CD4-positive, alpha-beta T cell treated with Interleukin-6 at 100 ng/mL for 8 hours (primary cell): ENCODE data around the gene PHAF1.
"Not testable (repeated sequence)": the region's sequence is repeated elsewhere in the genome, so short reads cannot be mapped to it uniquely, and the experiment has no call there.

ENCODE experiments used
- DNase-seq: peaks from one replicate; pipeline ENCODE4 v3.0.0-alpha.2; 2020; ENCODE audit warnings: mixed read lengths, low spot score

The PHAF1 gene

GRCh38 chr16:67105246-67105645 is 4.5 kb upstream of the PHAF1 start:
- no peak for DNase-seq

GRCh38 chr16:67105881-67106280 is 3.9 kb upstream of the PHAF1 start:
- DNase-seq, result no peak

DNA sequence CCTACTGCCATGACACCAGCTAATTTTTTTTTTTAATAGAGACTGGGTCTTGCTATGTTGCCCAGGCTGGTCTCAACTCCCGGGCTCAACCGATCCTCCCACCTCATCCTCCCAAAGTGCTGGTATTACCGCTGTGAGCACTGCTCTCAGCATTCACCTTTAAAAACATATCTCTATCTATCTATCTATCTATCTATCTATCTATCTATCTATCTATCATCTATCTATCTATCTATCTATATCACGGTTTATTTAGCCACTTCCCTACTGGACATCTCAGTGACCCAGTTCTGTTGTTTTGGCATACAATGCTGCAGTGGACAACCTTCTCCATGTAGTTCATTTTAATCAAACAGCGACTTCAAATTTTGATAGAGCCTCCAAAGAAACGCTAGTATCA is 1.3 kb upstream of the PHAF1 start:
- DNase-seq, result no peak

GRCh38 chr16:67108931-67109406 is 772 bp upstream of the PHAF1 start:
- DNase-seq, result no peak

DNA sequence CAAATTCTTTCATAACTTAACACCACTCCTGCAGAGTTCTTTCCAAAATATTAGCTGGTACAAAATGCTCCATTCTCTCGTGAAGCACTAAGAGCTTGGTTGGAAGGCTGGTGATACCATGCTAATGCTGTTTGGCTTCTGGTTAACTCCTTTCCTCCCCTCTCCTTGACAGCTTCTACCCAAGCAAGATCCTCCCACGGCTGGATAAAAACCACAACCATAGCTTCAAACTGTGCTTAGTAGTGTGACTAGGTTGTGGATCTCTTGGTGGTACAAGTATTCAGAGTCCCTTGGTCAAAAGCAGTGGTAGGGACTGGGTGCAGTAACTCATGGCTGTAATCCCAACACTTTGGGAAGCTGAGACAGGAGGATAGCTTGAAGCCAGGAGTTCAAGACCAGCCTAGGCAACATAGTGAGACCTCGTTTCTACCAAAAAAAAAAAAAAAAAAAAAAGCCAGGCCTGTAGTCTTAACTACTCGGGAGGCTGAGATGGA is 2.3 kb downstream of the PHAF1 start:
- no peak for DNase-seq

DNA sequence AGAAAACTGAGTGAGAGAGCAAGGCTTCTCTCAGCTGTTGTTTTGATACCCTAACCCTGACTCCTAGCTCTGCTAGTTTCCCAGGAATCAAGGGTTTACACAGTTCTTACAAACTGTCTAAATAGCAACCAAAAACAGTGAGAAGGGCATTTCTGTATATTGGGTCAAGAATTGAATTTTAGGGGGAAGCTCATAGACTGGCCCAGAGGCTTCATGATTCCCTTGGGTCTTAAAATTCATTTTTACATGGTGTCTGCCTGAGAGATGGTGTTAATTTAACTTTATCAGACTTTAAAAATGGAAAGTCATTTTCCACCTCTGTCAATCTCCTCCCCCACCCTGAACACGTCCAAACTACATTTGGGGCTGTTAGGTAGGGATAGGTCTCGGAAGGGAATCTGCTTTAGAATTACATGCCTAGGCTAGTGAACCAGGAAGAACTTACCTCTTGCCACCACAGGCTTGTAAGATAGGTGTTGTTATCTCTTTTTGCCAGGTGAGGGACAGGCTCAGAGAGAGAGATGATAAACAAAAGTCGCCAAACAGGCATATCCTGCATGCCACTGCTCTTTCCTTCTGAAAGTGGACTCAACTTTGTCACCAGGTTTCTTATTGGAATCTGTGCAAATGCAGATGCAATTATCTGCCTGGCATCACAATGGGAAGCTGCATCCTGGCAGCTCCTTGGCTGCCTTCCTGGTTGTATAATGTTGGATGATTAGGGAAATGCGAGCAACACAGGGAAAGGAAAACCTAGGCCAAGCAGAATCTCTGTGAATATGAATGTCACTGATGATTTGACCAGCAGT is 3.1 kb downstream of the PHAF1 start:
- DNase-seq, result no peak

DNA sequence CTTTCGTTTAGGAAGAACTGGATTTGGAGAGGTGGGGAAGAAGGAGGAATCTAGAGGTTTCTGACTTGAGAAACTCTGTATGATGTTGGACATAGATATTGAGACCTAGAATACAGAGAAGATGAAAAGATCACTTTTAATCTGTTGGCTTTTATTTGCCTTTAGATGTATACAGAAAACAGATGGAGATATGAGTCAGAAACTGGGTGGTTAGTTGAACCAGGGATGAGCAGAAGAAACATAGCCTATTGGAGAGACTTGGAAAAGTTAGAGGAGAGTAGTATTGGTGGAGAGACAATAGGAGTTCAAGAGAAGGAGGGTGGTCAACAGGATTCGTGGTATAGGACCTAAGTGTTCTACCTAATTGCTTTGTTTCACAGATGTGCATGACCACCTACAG is 5.1 kb downstream of the PHAF1 start:
- DNase-seq, result no peak

DNA sequence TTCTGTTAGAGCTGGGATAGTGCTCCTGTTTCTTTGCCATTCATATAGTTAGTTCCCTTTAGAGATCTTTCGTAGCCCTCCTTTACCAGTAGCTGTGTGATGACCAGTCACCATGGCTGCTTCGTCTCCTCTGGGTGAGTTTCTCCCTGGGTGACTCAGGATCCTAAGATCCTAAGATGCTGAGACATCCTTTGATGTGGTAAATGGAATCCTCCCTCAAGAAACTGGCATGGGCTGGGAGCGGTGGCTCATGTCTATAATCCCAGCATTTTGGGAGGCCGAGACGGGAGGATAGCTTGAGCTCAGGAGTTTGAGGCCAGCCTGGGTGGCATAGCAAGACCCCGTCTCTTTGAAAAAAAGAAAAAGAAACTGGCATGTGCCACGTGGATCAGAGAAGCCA is 5.9 kb downstream of the PHAF1 start:
- DNase-seq, result no peak

DNA sequence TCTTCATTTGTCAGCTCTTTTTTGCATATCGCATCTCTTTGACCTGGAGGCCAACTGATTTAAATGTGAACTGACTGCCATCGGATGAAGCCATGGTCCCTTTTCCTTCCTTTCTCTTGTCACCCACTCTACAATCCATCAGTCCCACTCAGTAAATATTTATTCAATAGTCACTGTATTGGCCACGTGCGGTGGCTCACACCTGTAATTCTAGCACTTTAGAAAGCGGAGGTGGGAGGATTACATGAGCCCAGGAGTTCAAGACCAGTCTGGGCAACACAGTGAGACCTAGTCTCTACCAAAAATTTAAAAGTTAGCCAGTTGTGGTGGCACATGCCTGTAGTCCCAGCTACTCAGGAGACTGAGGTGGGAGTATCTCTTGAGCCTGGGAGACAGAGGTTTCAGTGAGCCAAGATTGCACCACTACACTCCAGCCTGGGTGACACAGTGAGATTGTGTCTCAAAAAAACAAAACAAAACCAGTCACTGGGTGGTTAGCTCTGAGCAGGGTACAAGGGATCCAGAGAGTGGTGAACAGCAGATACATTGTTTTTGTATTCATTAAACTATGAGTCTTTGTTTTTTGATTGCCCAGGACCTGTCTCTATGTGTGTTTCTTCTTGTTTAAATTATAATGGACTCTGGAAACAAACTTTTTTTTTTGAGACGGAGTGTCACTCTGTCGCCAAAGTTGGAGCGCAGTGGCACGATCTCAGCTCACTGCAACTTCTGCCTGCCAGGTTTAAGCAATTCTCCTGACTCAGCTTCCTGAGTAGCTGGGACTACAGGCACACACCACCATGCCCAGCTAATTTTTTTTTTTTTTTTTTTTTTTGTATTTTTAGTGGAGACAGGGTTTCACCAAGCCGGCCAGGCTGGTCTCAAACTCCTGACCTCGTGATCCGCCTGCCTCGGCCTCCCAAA is 6.9 kb downstream of the PHAF1 start:
- no peak for DNase-seq

GRCh38 chr16:67117716-67118115 is 8.0 kb downstream of the PHAF1 start:
- DNase-seq, result no peak

DNA sequence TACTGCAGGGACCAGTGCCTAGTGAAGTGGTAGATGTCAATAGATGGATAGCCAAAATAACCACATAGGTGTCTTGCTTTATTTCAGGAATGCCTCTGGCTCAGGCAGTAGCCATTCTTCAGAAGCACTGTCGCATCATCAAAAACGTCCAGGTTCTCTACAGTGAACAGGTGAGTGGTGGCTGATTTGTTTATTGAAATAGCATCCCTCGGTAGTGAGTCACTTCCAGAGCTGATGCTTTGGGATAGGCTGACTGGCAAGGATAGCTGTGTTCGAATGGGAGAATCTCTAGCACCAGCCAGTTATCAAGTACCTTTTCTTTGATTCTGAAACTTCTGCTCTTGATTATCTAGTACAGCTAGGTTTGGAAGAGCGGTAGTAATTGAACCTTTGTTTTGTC is 10.3 kb downstream of the PHAF1 start:
- DNase-seq, result no peak

DNA sequence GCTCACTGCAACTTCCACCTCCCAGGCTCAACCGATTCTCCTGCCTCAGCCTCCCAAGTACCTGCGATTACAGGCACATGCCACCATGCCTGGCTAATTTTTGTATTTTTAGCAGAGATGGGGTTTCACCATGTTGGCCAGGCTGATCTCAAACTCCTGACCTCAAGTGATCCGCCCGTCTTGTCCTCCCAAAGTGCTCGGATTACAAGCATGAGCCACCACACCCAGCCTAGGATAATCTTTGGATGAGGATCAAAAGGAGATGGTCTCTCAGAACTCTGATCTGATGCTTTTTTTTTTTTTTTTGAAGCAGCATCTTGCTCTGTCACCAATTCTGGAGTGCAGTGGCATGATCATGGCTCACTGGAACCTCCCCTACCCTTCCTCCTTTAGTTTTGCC is 13.1 kb downstream of the PHAF1 start:
- not testable (repeated sequence) for DNase-seq

DNA sequence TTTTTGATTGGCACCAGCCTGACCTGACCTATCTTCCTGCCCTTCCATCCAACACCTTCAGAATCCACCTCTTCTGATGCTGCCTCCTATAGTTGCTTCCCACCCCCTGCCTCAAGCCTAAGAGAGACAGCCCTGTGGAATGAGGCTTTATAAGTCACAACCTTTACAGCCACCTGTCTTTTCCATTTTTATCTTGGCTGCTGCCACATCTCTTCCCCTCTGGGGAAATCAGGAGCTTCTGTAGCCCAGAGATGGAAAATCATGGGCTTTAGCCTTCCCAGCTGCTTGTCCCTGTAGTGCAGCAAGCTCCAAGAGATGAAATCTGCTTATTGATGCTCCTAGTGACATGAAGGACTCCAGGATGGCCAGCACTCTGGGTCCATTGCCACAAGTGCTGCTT is 18.7 kb downstream of the PHAF1 start:
- no peak for DNase-seq

DNA sequence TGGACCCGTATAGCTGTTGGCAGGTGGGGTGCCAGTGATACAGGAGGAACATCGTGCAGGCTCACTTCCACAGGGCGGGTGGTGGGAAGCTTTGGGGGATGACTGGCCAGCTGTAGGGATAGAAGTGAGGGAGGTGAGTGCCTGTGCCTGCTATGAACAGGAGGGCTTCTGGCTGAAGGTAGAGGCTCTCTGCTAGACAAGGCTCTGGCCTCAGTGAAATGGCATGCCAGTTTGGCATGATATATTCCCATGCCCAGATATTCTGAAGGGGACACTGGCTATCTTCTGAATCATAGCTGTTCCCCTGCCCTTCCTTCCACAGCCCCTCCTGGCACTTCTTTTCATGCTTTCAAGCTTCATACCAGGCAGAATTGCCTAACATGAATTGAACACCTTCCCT is 19.1 kb downstream of the PHAF1 start:
- DNase-seq, result no peak

DNA sequence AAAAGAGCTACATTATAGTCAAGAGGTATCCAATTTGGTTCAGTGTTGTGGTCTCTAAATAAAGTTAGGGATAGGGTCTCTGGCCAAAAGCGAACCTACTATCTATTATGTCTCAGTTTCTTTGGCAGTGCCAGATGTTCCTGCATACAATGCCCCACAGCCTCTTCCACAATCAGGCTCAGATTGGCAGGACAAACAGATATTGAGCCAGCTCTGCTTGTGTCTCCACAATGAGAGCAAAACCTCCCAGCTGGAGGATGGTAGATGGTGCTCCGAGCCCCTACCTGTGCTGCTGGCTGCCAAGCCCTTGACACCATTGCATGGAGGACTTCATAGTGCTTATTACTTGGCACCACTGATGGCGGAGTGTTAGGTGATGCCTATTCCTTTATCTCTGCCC is 19.7 kb downstream of the PHAF1 start:
- no peak for DNase-seq

DNA sequence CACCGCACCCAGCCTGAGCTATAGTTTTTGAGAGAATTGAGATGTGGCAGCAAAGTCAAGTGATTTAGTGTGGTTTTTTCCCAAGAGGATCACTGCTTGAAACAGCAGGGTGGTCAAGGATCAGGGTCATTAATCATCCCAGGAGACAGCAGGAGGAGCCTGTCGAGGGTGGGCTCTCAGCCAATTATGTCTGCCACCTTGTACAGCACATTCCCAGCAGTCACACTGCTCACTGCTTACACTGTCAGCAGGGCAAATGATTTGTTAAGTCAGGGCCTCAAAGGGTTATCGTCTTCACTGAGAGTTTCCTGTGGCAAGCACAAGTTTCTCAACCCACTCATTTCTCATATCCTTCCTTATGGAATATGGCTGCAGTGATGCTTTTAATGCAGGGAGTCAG is 27.9 kb downstream of the PHAF1 start:
- DNase-seq, result no peak

- DNase-seq, result no peak
These were observed 31.6 kb downstream of the PHAF1 start for GRCh38 chr16:67141391-67141790.

DNA sequence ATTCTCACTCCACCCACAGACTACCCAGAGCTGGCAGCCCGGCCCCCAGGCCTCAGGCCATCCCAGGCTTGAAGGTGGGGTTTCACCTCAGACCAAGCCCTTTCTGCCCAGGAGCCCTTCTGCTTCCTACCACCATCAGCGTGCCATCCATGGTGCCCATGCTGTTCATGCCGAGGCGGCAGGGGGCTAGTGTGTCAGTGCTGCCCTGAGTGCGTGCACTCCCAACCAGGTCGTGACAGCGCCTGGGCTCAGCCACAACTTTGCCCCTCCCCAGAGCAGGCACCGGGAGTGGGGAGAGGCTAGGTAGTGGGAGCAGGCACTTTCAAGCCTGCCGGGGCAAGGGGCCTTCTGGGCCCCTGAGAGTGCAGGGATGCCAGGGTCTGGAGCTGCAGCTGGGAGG is 32.6 kb downstream of the PHAF1 start:
- DNase-seq, result no peak

GRCh38 chr16:67144943-67145342 is 35.2 kb downstream of the PHAF1 start:
- no peak for DNase-seq

DNA sequence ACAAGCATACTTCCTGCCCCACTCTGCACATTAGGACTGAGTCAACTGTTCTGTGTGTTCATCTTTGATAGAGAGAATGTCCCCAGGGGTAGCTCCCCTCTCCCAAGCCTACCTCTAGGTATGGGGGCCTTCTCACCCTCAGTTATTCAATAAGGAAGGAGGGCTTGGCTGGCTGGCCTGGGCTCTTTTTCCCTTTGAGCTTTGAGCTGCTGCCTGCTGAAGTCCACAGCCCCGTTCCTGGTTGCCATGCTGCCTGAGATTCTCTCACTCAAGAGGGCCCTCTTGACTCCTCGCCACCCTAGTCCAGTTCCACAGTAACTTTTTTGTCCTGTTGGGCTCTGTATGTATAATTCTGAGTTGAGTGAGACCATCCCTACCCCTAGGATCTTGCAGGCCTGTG is 36.0 kb downstream of the PHAF1 start:
- DNase-seq, result no peak

DNA sequence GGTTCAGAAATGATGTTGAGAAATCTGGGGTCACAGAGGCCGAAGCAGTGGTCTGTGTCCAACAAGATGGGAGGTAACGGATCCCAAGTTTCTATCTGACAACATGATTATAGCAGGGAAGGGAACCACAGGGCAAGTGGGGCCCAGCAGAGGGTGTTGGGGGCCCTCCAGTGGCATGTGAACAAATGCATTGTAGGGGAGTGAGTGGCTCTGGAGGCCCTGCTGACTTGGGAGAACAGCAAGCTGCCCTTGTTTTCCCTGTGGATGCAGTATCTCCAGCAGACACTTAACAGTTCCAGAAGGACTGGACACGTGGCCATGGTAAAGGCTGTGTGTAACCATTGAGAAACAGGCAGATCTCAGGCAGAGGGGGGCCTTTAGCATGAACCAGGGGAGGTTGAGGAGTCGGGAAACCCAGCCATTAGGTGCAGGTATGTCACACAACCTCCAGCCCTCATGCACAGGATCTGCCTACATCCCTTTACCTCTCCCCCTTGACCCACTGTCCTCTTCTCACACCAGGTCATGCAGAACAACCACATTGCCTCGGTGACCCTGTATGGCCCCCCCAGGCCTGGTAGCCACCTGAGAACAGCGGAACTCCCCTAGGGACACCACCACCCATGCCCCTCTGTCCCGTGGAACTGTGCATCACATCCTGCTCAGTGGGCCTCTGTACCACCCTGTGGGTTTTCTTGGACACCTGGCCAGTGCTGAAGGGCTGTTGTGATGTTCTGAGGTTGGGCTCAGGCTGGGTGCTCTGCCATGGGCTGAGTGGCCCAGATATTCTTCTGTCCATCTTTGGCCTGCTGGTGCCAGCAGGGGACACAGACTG is 37.0 kb downstream of the PHAF1 start:
- DNase-seq, result no peak
